Measurements from ENCODE around the gene RPS16. TPM values are rescaled to one million over a fixed set of nuclear protein-coding genes. Genes with fewer than 3 reads are reported as not detected.

Gene RPS16
- total and polyA plus RNA-seq, 4 experiments from 2014 or later: 1,590 to 4,227 (median 3,056) TPM

DNA sequence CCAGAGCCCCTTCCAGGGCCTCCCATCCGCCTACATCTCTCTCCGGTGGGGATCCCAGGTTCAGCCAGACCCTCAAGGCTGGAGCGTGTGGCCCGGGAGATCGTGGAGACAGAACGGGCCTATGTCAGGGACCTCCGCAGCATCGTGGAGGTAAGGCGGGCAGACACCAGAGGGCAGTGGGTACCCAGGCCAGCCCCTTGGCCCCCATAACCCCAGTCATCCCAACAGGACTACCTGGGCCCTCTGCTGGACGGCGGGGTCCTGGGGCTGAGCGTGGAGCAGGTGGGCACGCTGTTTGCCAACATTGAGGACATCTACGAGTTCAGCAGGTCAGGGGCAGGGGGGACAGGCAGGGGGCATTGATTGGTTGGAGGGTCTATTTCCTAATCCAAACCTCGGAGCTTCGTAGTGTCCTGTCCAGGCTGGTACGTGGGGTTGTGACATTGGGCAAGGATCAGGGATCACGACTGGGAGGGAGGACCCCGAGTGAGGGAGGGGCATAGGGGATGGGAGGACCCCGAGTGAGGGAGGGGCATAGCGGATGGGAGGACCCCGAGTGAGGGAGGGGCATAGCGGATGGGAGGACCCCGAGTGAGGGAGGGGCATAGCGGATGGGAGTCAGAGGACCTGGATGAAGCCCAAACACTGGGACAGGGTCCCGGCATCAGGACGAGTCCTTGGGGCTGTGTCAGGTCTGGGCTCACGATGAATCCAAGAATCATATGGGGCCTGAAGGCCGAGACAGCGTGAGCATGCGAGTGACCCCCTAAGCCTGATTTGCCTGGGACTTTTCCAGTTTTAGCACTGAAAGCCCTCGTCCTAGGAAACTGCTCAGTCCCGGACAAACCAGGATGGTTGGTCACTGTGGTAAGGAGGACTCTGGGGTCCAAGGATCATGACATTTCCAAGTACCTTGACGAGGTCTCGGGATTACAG, 20.4 kb downstream of the RPS16 start:
- Histone ChIP-seq H3K4me1 (ENCODE audit: insufficient read depth, low read length) (peaks cover 23% of the 10 kb centered on the region), H3K27ac (ENCODE audit: low read depth, low read length) (no peak overlapping the region), H3K9me3 (ENCODE audit: control insufficient read depth in 1 of 2, low read length in 2 of 2) (no peaks in the 10 kb centered on the region), H3K4me3 (ENCODE audit: low read length in 2 of 2) (no peak overlapping the region), H3K27me3 (ENCODE audit: insufficient read depth, low read length) (no peaks in the 10 kb centered on the region), H3K36me3 (ENCODE audit: insufficient read depth, low read length) (peaks cover 4% of the 10 kb centered on the region)
- ChIA-PET CTCF (ENCODE audit: partially characterized antibody) (interaction anchor here (1.8 kb wide), 1 partner anchor 18 kb away, joined by 14 read pairs; no protein-coding TSS in a partner anchor), POLR2A (ENCODE audit: partially characterized antibody) (interaction anchor here (1.1 to 7.1 kb wide), 9 partner anchors 9 to 24 kb away, joined by 4 to 46 read pairs (median 4); partner anchors contain the start of genes MED29, PAF1 and RPS16)
- Mint-ChIP-seq H3K27me3 (peaks cover 0 to 7% of the 10 kb centered on the region in 2 donors), H3K36me3 (peaks cover 0 to 40% of the 10 kb centered on the region in 2 donors), H3K27ac (peak overlapping the region in 6 of 7 donors; percentile 6 to 100 (median 58)), H3K4me3 (peak overlapping the region in 1 of 8 donors; percentile 67), H3K4me1 (peaks cover 21 to 33% (median 25%) of the 10 kb centered on the region in 4 donors), H3K9me3 (peaks cover 0 to 6% (median 0%) of the 10 kb centered on the region in 8 donors)
- no peak for DNase-seq
- intact Hi-C loops (cut with micrococcal nuclease): no loop called here

DNA sequence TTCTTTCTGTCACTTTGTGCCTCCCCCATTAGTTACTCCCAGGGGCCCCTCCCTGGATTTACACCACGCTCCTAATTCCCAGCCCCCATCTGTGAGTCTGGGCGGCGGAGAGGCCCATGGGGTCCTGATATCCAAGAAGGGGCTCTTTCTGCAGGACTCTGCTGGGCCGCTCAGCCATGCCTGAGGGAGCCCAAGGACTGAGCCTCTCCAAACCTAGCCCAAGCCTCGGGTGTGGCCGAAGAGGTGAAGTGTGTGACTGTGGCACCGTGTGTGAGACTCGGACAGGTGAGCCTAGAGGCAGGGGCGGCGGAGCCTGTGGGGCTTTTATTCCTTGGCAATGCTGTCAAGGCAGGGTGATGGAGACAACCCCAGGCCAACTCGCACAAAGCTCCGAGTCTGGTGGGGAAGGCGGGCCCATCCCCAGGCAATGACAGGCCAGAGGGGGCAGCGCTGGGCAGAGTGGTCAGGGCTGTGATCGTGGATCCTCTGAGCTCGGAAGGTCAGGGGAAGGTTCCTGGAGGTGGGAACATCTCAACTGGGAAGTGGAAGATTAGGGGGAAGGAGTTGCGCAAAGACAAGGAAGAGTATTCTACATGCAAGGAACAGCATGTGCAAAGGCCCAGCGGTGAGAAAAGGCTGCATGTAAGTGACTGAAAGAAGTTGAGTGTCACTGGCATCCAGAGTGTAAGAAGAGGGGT, 21.7 kb downstream of the RPS16 start:
- POLR2A ChIA-PET (ENCODE audit: partially characterized antibody): interaction anchor here (0.9 to 7.1 kb wide), 6 partner anchors 8 to 23 kb away, joined by 3 to 46 read pairs (median 10); partner anchors contain the start of genes MED29, PAF1 and RPS16
- Mint-ChIP-seq H3K9me3 (peaks cover 0 to 6% (median 0%) of the 10 kb centered on the region in 8 donors), H3K27me3 (peaks cover 0 to 7% of the 10 kb centered on the region in 2 donors)

DNA sequence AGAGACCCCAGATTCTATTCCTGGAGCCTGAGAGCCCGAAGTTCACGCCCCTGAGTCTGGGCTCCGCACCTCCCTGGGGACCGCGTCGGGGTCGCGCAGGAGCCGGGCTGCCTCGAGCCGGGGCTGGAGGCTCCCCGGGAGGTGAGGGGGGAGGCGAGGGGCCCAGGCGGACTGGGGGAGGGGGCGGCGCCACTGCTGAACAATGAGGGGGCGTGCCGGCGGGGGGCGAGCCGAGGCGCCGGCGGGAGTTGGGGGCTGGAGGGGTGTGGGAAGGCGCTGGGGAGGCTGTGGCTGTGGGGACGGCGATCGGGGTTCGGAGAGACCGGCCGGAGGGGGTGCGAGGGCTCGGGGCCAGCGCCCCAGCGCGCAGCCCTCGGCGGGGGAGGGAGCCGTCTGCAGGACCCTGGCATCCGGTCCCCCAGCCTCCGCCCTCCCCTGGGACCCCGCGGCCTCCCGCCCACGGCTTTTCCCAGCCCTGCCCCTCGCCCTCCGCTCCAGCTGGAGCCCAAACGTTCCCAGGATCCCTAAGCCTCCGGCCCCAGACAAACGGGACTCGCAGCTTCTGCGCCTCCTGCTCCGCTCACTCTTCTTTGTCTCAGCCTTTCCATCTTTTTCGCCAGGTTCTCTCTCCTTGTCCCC, 22.4 kb downstream of the RPS16 start:
- peaks cover 32% of the 10 kb centered on the region for H3K4me1 ChIP-seq (ENCODE audit: insufficient read depth, low read length)
- Mint-ChIP-seq H3K4me3 (peak overlapping the region; percentile 83 to 98 (median 90)), H3K27me3 (peaks cover 0 to 7% of the 10 kb centered on the region in 2 donors), H3K9me3 (peaks cover 0 to 10% (median 0%) of the 10 kb centered on the region in 8 donors), H3K27ac (peak overlapping the region; percentile 92 to 100 (median 96)), H3K36me3 (peaks cover 10 to 52% of the 10 kb centered on the region in 2 donors), H3K4me1 (peaks cover 25 to 53% (median 35%) of the 10 kb centered on the region in 4 donors)
- H3K27ac ChIP-seq (ENCODE audit: low read depth, low read length): peak overlapping the region; percentile 100
- ChIA-PET CTCF (ENCODE audit: partially characterized antibody) (interaction anchor here (1.8 kb wide), 1 partner anchor 16 kb away, joined by 14 read pairs; no protein-coding TSS in a partner anchor), POLR2A (ENCODE audit: partially characterized antibody) (interaction anchor here (0.9 to 7.1 kb wide), 6 partner anchors 12 to 78 kb away, joined by 3 to 46 read pairs (median 13); partner anchors contain the start of genes GMFG, MED29, PAF1 and RPS16)
- H3K36me3 ChIP-seq (ENCODE audit: insufficient read depth, low read length): peaks cover 8% of the 10 kb centered on the region
- no peaks in the 10 kb centered on the region for H3K27me3 ChIP-seq (ENCODE audit: insufficient read depth, low read length)
- H3K4me3 ChIP-seq (ENCODE audit: low read length in 2 of 2): peak overlapping the region; percentile 69 to 74
- H3K9me3 ChIP-seq (ENCODE audit: control insufficient read depth in 1 of 2, low read length in 2 of 2): no peaks in the 10 kb centered on the region
- intact Hi-C loops (cut with micrococcal nuclease): no loop called here
- peak in 2 of 5 donors; percentile 36 to 59 for DNase-seq

More for the DNA sequence above, 21.7 kb downstream of the RPS16 start:
- CTCF ChIA-PET (ENCODE audit: partially characterized antibody): interaction anchor here (0.6 to 1.8 kb wide), 3 partner anchors 13 to 92 kb away, joined by 3 to 14 read pairs (median 3); no protein-coding TSS in a partner anchor
- H3K27ac ChIP-seq (ENCODE audit: low read depth, low read length): peak overlapping the region; percentile 100
- Mint-ChIP-seq H3K4me3 (peak overlapping the region; percentile 83 to 92 (median 86)), H3K27ac (peak overlapping the region; percentile 92 to 100 (median 94)), H3K4me1 (peaks cover 23 to 46% (median 29%) of the 10 kb centered on the region in 4 donors), H3K36me3 (peaks cover 3 to 47% of the 10 kb centered on the region in 2 donors)
- no peaks in the 10 kb centered on the region for H3K27me3 ChIP-seq (ENCODE audit: insufficient read depth, low read length)
- H3K4me3 ChIP-seq (ENCODE audit: low read length in 2 of 2): no peak overlapping the region
- peaks cover 4% of the 10 kb centered on the region for H3K36me3 ChIP-seq (ENCODE audit: insufficient read depth, low read length)
- peaks cover 26% of the 10 kb centered on the region for H3K4me1 ChIP-seq (ENCODE audit: insufficient read depth, low read length)
- intact Hi-C loops (cut with micrococcal nuclease): no loop called here
- peak in 1 of 5 donors; percentile 59 for DNase-seq
- H3K9me3 ChIP-seq (ENCODE audit: control insufficient read depth in 1 of 2, low read length in 2 of 2): no peaks in the 10 kb centered on the region

DNA sequence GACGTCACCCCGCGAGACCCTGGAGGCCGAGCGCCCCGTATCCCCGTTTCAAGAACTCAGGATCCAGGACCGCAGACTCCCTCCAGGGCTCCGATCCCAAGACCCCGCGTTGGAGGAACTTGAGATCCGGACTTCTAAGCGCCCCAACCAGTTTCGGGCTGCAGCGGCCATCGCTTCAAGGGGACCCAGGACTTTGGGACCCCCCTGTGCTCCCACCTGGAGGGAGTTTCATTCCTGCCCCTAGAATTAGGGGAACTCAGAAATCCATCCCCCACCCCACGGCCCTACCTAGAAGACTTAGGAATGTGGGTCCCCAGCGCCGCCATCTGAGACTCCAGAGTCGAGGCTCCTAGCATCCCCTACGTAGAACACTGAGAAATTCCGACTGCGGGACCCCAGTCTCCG, 22.9 kb downstream of the RPS16 start:
- intact Hi-C loops (cut with micrococcal nuclease): loop anchor here (1.0 kb wide), 8 partner anchors 12 to 291 kb away; partner anchors contain the start of genes EID2B, MED29, PAF1 and SAMD4B
- H3K4me1 ChIP-seq (ENCODE audit: insufficient read depth, low read length): peaks cover 32% of the 10 kb centered on the region
- peaks cover 25 to 58% (median 35%) of the 10 kb centered on the region in 4 donors for H3K4me1 Mint-ChIP-seq
- peak overlapping the region; percentile 100 for H3K27ac ChIP-seq (ENCODE audit: low read depth, low read length)
- peaks cover 0 to 7% of the 10 kb centered on the region in 2 donors for H3K27me3 Mint-ChIP-seq
- peaks cover 15 to 53% of the 10 kb centered on the region in 2 donors for H3K36me3 Mint-ChIP-seq
- ChIA-PET CTCF (ENCODE audit: partially characterized antibody) (interaction anchor here (2.3 kb wide), 1 partner anchor 16 kb away, joined by 215 read pairs; the partner anchor contains the start of genes MED29 and PAF1), POLR2A (ENCODE audit: partially characterized antibody) (interaction anchor here (1.4 to 2.6 kb wide), 8 partner anchors 9 to 77 kb away, joined by 6 to 384 read pairs (median 20); partner anchors contain the start of genes GMFG, MED29, PAF1 and RPS16)
- H3K36me3 ChIP-seq (ENCODE audit: insufficient read depth, low read length): peaks cover 13% of the 10 kb centered on the region
- peak in 1 of 5 donors; percentile 67 for DNase-seq
- H3K9me3 Mint-ChIP-seq: peaks cover 0 to 10% (median 0%) of the 10 kb centered on the region in 8 donors
- H3K27ac Mint-ChIP-seq: peak overlapping the region; percentile 68 to 100 (median 87)
- no peaks in the 10 kb centered on the region for H3K27me3 ChIP-seq (ENCODE audit: insufficient read depth, low read length)
- H3K4me3 ChIP-seq (ENCODE audit: low read length in 2 of 2): peak overlapping the region; percentile 69 to 74
- no peaks in the 10 kb centered on the region for H3K9me3 ChIP-seq (ENCODE audit: control insufficient read depth in 1 of 2, low read length in 2 of 2)
- peak overlapping the region; percentile 75 to 98 (median 90) for H3K4me3 Mint-ChIP-seq

DNA sequence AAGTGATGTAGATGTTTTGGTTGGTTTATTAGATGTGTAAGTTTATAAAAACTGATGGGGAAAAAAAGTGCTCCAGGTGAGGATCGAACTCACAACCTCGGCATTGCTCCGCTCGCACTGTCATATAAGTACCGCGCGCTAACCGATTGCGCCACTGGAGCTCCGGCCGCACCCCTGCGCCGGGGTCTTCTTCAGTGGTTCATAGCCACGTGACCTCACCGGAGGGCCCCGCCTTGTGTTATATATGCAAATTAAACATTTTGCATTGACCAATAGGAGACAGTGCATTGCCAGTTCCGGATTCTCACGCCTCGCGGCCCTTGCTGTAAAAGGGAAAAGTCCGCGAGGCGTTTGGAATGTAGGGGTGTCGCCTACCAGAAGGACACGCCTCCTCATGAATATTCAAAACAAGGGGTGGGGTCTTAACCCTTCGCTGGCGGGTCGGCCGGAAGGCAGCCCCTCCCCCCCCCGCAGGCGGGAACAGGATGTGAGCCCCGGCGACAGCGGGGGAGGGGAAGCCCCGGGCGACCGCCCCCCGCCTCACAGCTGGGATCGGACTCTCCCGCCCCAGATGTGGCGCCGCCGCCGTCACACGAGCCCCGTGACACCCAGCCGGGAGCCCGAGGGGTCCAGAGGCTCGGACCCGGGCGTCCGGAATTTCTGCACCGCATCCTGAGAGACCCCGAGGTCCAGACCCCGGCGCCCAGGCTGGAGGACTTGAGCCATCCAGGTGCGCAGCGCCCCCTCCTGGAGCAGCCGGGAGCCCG, 23.5 kb downstream of the RPS16 start, which contains the start of gene PLEKHG2:
Gene PLEKHG2 (plus strand): TSS at position 570 of the 767 bp plus-strand sequence. CDS start 1,418 bp downstream, outside the sequence.
- peaks cover 0 to 10% (median 0%) of the 10 kb centered on the region in 8 donors for H3K9me3 Mint-ChIP-seq
- Histone ChIP-seq H3K4me3 (ENCODE audit: low read length in 2 of 2) (peak within 1 kb of the TSS; percentile 69 to 74), H3K9me3 (ENCODE audit: control insufficient read depth in 1 of 2, low read length in 2 of 2) (no peaks in the 10 kb centered on the region), H3K4me1 (ENCODE audit: insufficient read depth, low read length) (peaks cover 32% of the 10 kb centered on the region), H3K36me3 (ENCODE audit: insufficient read depth, low read length) (peaks cover 18% of the 10 kb centered on the region), H3K27ac (ENCODE audit: low read depth, low read length) (peak within 1 kb of the TSS; percentile 100), H3K27me3 (ENCODE audit: insufficient read depth, low read length) (no peaks in the 10 kb centered on the region)
- H3K4me1 Mint-ChIP-seq: peaks cover 25 to 60% (median 34%) of the 10 kb centered on the region in 4 donors
- intact Hi-C loops (cut with micrococcal nuclease): loop anchor here (1.0 kb wide), 8 partner anchors 11 to 290 kb away; partner anchors contain the start of genes EID2B, MED29, PAF1 and SAMD4B
- peak within 1 kb of the TSS; percentile 94 to 100 (median 99) for H3K27ac Mint-ChIP-seq
- CTCF ChIA-PET (ENCODE audit: partially characterized antibody): interaction anchor here (1.0 to 2.3 kb wide), 10 partner anchors 15 to 291 kb away, joined by 3 to 215 read pairs (median 4); partner anchors contain the start of genes EID2B, GMFG, MED29 and PAF1
- peaks cover 0 to 7% of the 10 kb centered on the region in 2 donors for H3K27me3 Mint-ChIP-seq
- peak within 1 kb of the TSS; percentile 76 to 98 (median 90) for H3K4me3 Mint-ChIP-seq
- POLR2A ChIA-PET (ENCODE audit: partially characterized antibody): interaction anchor here (0.8 to 2.6 kb wide), 23 partner anchors 10 to 1158 kb away, joined by 3 to 384 read pairs (median 5); partner anchors contain the start of genes DYRK1B, GMFG, MED29 and PAF1
- H3K36me3 Mint-ChIP-seq: peaks cover 20 to 53% of the 10 kb centered on the region in 2 donors
- DNase-seq: peak; percentile 97 to 99 (median 98)
